SK-N-MC (cell line): ENCODE data around the gene NUP133.

ENCODE experiments used
- EZH2 ChIP-seq: fragments of 200-600 bp; sonication (generic); IDR thresholded peaks from one replicate; pipeline ENCODE4 v1.6.1; 2017; ENCODE audit warnings: antibody characterized with exemption
- POLR2AphosphoS5 ChIP-seq: IDR thresholded peaks from 2 replicates; pipeline ENCODE4 v1.6.1; 2012; ENCODE audit warnings: mild to moderate bottlenecking, low read depth, low read length, borderline replicate concordance

DNA sequence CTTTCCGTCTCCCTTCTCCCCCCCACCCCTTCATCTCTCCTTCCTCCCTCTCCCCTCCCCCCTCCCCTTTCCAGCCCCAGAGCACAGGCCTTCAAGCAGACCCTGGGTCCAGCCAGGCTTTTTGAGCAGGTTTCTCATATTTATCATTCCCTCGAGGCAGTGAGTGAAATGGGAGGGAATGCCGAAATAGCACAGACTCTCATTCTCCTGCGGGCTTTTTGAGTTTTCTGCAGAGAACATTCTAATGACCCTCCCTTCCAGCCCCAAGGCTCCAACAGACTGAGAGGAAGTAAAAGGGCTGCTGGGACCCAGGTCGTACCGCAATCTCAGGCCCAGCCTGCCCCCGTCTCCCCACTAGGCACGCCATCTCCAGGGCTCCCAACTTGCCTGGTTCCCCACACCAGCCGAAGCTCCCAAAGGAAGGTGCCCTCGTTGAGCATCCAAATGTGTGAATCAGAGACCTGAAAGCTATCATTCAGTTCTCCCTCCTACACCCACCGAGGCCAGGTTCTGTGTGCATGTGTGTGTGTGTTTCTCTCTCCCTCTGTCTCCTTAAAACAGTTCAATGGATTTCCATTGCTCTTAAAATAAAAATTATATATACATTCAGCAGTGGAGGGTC lies 96.6 kb downstream of the NUP133 start:
- TF ChIP-seq EZH2, result no peak
- no peak for TF ChIP-seq POLR2AphosphoS5
